Measurements from ENCODE around the gene LHX8. TPM values are rescaled to one million over a fixed set of nuclear protein-coding genes. Genes with fewer than 3 reads are reported as not detected.

LHX8 gene
- total RNA-seq, 4 donors from 2014 or later: not detected

DNA sequence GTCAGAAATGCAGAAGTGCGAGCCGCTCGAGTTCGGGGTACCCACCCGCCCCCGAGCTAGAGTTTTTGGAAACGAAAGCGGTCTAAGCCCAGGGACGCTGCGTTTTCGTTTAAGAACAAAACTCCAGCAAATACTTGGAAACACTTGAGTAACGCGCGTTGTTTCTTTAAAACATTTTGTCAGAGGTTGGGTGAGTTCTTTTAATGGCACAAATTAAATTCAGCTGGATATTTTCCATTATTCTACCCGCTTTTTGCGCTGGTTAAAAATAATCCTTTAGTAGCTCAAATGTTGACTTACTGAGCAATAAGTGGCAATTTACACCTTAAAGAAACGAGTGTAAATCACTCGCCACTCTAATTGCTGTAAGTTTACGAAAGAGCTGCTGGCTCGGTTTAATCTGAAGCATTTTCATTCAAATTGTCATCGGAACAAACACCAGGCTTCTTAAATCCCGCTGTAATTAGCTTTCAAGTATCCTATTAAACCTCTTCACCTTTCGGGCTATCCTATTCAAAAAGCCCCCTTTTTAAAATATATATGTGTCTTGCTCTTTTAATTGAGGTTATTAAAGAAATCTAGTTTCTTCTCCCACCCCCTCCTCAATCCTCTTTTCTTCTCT is 1.5 kb downstream of the LHX8 start:
- Histone ChIP-seq H3K27ac (no peak overlapping the region), H3K4me3 (peak overlapping the region; percentile 2 to 63 (median 36)), H3K27me3 (peaks cover 83 to 90% (median 87%) of the 10 kb centered on the region in 3 donors), H3K9me3 (no peaks in the 10 kb centered on the region), H3K36me3 (no peaks in the 10 kb centered on the region), H3K4me1 (peaks cover 6 to 18% of the 10 kb centered on the region in 2 donors)
- TF ChIP-seq, protein P1, sequence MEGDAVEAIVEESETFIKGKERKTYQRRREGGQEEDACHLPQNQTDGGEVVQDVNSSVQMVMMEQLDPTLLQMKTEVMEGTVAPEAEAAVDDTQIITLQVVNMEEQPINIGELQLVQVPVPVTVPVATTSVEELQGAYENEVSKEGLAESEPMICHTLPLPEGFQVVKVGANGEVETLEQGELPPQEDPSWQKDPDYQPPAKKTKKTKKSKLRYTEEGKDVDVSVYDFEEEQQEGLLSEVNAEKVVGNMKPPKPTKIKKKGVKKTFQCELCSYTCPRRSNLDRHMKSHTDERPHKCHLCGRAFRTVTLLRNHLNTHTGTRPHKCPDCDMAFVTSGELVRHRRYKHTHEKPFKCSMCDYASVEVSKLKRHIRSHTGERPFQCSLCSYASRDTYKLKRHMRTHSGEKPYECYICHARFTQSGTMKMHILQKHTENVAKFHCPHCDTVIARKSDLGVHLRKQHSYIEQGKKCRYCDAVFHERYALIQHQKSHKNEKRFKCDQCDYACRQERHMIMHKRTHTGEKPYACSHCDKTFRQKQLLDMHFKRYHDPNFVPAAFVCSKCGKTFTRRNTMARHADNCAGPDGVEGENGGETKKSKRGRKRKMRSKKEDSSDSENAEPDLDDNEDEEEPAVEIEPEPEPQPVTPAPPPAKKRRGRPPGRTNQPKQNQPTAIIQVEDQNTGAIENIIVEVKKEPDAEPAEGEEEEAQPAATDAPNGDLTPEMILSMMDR (IDR thresholded peaks at IDR 0.05 in 4 of 5, conservative IDR thresholded peaks at IDR 0.05 in 1 of 5): no peak
- TF ChIP-seq POLR2A (IDR thresholded peaks at IDR 0.05): no peak
- ATAC-seq: no peak
- in situ Hi-C loops (cut with MboI; ENCODE audit: low sequenced_read_pairs in 4 of 4) (no loop called here), intact Hi-C loops (cut with DNase I; ENCODE audit: low total_unique reads) (no loop called here)
- DNase-seq: no peak

DNA sequence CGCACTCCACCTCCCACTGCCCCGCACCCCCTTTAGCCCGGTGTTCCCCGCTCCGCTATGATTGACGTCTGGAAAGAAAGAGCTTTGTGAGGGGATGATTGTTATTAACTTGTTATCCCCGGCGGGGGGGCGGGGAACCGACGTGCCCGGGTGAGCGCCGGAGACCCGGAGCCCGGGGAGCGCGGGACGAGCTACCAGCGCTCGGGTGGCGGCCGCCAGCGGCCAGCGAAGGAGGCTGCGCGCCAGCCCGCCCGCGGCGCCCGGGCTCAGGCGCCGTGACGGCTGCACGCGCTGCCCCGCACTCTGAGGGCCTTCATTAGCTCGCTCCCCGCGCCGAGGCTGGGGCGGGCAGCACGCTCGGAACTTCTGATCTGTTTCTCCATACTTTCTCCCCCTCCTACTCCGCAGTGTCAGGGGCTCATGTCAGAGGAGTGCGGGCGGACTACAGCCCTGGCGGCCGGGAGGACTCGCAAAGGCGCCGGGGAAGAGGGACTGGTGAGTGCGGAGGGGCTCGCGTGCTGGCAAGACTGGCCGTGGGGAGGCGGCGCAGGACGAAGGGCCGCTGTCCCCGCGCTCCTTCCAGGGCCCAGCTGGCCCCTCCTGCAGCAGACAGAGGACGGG is 2.1 kb downstream of the LHX8 start:
- peak overlapping the region in 3 of 4 donors; percentile 23 to 63 (median 41) for H3K4me3 ChIP-seq
- intact Hi-C loops (cut with DNase I; ENCODE audit: low total_unique reads) (no loop called here), in situ Hi-C loops (cut with MboI; ENCODE audit: low sequenced_read_pairs in 4 of 4) (no loop called here)
- DNase-seq: no peak
- no peaks in the 10 kb centered on the region for H3K9me3 ChIP-seq
- no peaks in the 10 kb centered on the region for H3K36me3 ChIP-seq
- no peak for ATAC-seq
- no peak overlapping the region for H3K27ac ChIP-seq
- peaks cover 4 to 18% of the 10 kb centered on the region in 2 donors for H3K4me1 ChIP-seq
- H3K27me3 ChIP-seq: peaks cover 77 to 87% (median 81%) of the 10 kb centered on the region in 3 donors
- TF ChIP-seq POLR2A (IDR thresholded peaks at IDR 0.05): no peak

DNA sequence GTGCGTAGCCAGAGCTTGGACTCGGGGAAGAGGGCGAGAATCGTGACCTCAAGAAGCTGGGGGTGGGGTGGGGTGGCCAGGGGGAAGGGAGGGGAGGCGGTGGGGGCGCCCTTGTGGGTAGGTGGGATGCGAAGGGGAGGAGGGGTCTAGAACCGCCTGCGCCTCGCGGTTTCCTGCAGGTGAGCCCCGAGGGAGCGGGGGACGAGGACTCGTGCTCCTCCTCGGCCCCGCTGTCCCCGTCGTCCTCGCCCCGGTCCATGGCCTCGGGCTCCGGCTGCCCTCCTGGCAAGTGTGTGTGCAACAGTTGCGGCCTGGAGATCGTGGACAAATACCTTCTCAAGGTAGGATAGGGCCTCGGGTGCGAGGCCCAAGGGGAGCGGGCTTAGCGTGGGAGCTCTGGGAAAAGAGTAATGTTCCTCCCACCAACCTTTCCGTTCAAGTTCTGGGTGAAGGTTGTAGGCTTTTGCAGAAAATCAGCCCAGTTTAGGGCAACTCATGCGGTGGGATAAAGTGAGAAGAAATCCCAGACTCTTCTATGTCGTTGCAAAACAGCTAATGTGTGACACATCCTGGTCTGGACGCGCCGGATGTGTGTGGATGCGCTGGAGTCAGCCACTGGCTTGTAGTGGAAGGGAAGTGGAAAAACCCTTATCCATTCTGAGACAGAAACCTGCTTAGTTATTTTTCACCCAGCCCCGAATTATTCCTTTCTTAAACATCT is 2.9 kb downstream of the LHX8 start:
- no peak overlapping the region for H3K4me3 ChIP-seq
- DNase-seq (no peak), ATAC-seq (no peak)
- intact Hi-C loops (cut with DNase I; ENCODE audit: low total_unique reads): no loop called here
- H3K4me1 ChIP-seq: peaks cover 4 to 18% of the 10 kb centered on the region in 2 donors
- H3K27ac ChIP-seq: no peak overlapping the region
- no peaks in the 10 kb centered on the region for H3K9me3 ChIP-seq
- no peaks in the 10 kb centered on the region for H3K36me3 ChIP-seq
- H3K27me3 ChIP-seq: peaks cover 69 to 79% (median 76%) of the 10 kb centered on the region in 3 donors
- TF ChIP-seq, protein P1 (IDR thresholded peaks at IDR 0.05 in 4 of 5, conservative IDR thresholded peaks at IDR 0.05 in 1 of 5): no peak
- no peak for TF ChIP-seq POLR2A (IDR thresholded peaks at IDR 0.05)
- in situ Hi-C loops (cut with MboI; ENCODE audit: low sequenced_read_pairs in 4 of 4): no loop called here

DNA sequence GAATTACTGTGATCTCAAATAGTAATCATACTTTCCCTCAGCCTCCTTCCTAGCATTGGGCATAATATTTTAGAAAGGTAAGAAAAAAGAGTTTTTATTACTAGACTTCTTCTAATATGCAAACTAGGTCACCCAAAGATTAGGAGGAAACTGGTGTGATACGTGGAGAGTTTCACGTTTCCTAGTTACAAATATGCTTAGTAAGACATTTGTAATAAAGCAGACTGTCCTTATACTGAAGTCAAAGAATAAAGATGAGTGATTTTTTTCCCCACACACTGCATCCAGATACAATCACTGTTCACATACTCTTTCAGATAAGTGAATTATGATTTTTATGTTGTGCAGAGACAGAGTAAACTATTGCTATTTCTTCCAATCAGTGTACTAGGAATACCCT is 17.9 kb downstream of the LHX8 start:
- no peaks in the 10 kb centered on the region for H3K27me3 ChIP-seq
- TF ChIP-seq, protein P1 (IDR thresholded peaks at IDR 0.05 in 4 of 5, conservative IDR thresholded peaks at IDR 0.05 in 1 of 5): no peak
- TF ChIP-seq POLR2A (IDR thresholded peaks at IDR 0.05): no peak
- intact Hi-C loops (cut with DNase I; ENCODE audit: low total_unique reads): no loop called here
- no peak for DNase-seq
- H3K27ac ChIP-seq: no peak overlapping the region
- no peaks in the 10 kb centered on the region for H3K9me3 ChIP-seq
- no peaks in the 10 kb centered on the region for H3K4me1 ChIP-seq
- no peak overlapping the region for H3K4me3 ChIP-seq
- no peak for ATAC-seq
- in situ Hi-C loops (cut with MboI; ENCODE audit: low sequenced_read_pairs in 4 of 4): no loop called here
- no peaks in the 10 kb centered on the region for H3K36me3 ChIP-seq

DNA sequence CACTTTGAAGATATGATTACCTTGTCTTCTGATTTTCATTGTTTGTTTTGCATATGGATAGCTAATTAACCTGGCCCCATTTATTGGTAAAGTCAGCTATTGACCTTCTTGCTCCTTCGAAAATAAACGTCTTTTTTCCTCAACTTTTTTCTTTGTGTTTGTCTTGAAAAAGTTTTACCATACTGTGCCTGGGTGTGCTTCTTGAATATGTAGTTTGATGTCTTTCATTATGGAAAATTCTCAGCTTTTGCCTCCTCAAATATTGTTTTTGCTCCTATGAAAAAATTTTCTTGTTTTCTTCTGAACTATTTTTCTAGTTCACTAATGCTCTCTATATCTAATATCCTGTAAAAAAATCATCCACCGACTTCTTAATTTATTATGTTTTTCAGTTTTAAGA is 25.0 kb downstream of the LHX8 start:
- Histone ChIP-seq H3K27ac (no peak overlapping the region), H3K27me3 (peaks cover 0 to 4% (median 0%) of the 10 kb centered on the region in 3 donors), H3K36me3 (no peaks in the 10 kb centered on the region), H3K4me1 (no peaks in the 10 kb centered on the region), H3K9me3 (no peaks in the 10 kb centered on the region), H3K4me3 (no peak overlapping the region)
- DNase-seq (no peak), ATAC-seq (no peak)
- in situ Hi-C loops (cut with MboI; ENCODE audit: low sequenced_read_pairs in 4 of 4) (no loop called here), intact Hi-C loops (cut with DNase I; ENCODE audit: low total_unique reads) (no loop called here)
- TF ChIP-seq, protein P1 (IDR thresholded peaks at IDR 0.05 in 4 of 5, conservative IDR thresholded peaks at IDR 0.05 in 1 of 5): no peak
- no peak for TF ChIP-seq POLR2A (IDR thresholded peaks at IDR 0.05)

Measured in gastrocnemius medialis (tissue), 4 donors.